IPS-20b (cell line): ENCODE measurements around the gene ARHGAP6.
"Not testable (repeated sequence)": the region's sequence is repeated elsewhere in the genome, so short reads cannot be mapped to it uniquely, and the experiment has no call there.

ENCODE experiments used
- H3K27ac ChIP-seq: one replicate; pipeline ENCODE4 v1.5.1; 2013; ENCODE audit warnings: low read length
- H3K27me3 ChIP-seq: 2 replicates; pipeline ENCODE4 v1.6.1; 2013; ENCODE audit warnings: mild to moderate bottlenecking, low read length, inconsistent platforms; ENCODE audit not compliant: insufficient read depth
- H3K36me3 ChIP-seq: 2 replicates; pipeline ENCODE4 v1.6.1; 2013; ENCODE audit warnings: low read depth, mild to moderate bottlenecking, inconsistent platforms, low read length, moderate library complexity; ENCODE audit not compliant: insufficient read depth
- H3K4me1 ChIP-seq: 2 replicates; pipeline ENCODE4 v1.6.1; 2013; ENCODE audit warnings: mild to moderate bottlenecking, control low read depth, inconsistent platforms, low read length, moderate library complexity; ENCODE audit not compliant: insufficient read depth
- H3K4me3 ChIP-seq: 2 replicates; pipeline ENCODE4 v1.5.1; 2013; ENCODE audit warnings: mild to moderate bottlenecking, low read length, inconsistent platforms
- H3K9ac ChIP-seq: 2 replicates; pipeline ENCODE4 v1.6.1; 2013; ENCODE audit warnings: low read depth, mild to moderate bottlenecking, inconsistent platforms, low read length, moderate library complexity
- H3K9me3 ChIP-seq: 2 replicates; pipeline ENCODE4 v1.6.1; 2013; ENCODE audit warnings: mild to moderate bottlenecking, low read depth, low read length, inconsistent platforms; ENCODE audit not compliant: insufficient read depth

ARHGAP6 gene

GRCh38 chrX:11540532-11541377 lies 125.0 kb downstream of the ARHGAP6 start:
- Histone ChIP-seq H3K27me3 (no peaks in the 10 kb centered on the region; the same call in 1 of the 2 replicates), H3K9me3 (no peaks in the 10 kb centered on the region), H3K4me1 (no peaks in the 10 kb centered on the region), H3K27ac (no peak overlapping the region), H3K4me3 (no peak overlapping the region), H3K9ac (no peak overlapping the region), H3K36me3 (no peaks in the 10 kb centered on the region)

- Histone ChIP-seq H3K4me1 (no peaks in the 10 kb centered on the region), H3K9me3 (no peaks in the 10 kb centered on the region), H3K4me3 (no peak overlapping the region), H3K27ac (no peak overlapping the region), H3K9ac (no peak overlapping the region), H3K27me3 (no peaks in the 10 kb centered on the region; the same call in 1 of the 2 replicates), H3K36me3 (no peaks in the 10 kb centered on the region)
Observed at GRCh38 chrX:11537141-11537540, 128.6 kb downstream of the ARHGAP6 start.

GRCh38 chrX:11535156-11535919 lies 130.4 kb downstream of the ARHGAP6 start:
- H3K27me3 ChIP-seq = no peaks in the 10 kb centered on the region; the same call in 1 of the 2 replicates
- H3K9me3 ChIP-seq = no peaks in the 10 kb centered on the region
- no peaks in the 10 kb centered on the region for H3K36me3 ChIP-seq
- H3K4me3 ChIP-seq = no peak overlapping the region
- no peaks in the 10 kb centered on the region for H3K4me1 ChIP-seq
- H3K27ac ChIP-seq = no peak overlapping the region
- H3K9ac ChIP-seq = no peak overlapping the region

GRCh38 chrX:11533199-11533651 lies 132.5 kb downstream of the ARHGAP6 start:
- Histone ChIP-seq H3K27ac (no peak overlapping the region), H3K4me3 (no peak overlapping the region), H3K36me3 (no peaks in the 10 kb centered on the region), H3K4me1 (no peaks in the 10 kb centered on the region), H3K27me3 (no peaks in the 10 kb centered on the region; the same call in 1 of the 2 replicates), H3K9ac (no peak overlapping the region), H3K9me3 (no peaks in the 10 kb centered on the region)

- Histone ChIP-seq H3K9ac (no peak overlapping the region), H3K27ac (no peak overlapping the region), H3K4me3 (no peak overlapping the region), H3K27me3 (no peaks in the 10 kb centered on the region; the same call in 1 of the 2 replicates), H3K36me3 (no peaks in the 10 kb centered on the region), H3K4me1 (no peaks in the 10 kb centered on the region), H3K9me3 (no peaks in the 10 kb centered on the region)
Observed at GRCh38 chrX:11532291-11533078, 133.2 kb downstream of the ARHGAP6 start.

GRCh38 chrX:11531226-11531625 lies 134.5 kb downstream of the ARHGAP6 start:
- Histone ChIP-seq H3K9ac (no peak overlapping the region), H3K27me3 (no peaks in the 10 kb centered on the region), H3K4me1 (no peaks in the 10 kb centered on the region), H3K36me3 (no peaks in the 10 kb centered on the region), H3K27ac (no peak overlapping the region), H3K4me3 (no peak overlapping the region), H3K9me3 (no peaks in the 10 kb centered on the region)

GRCh38 chrX:11530621-11531020 lies 135.1 kb downstream of the ARHGAP6 start:
- no peaks in the 10 kb centered on the region for H3K27me3 ChIP-seq
- no peak overlapping the region for H3K4me3 ChIP-seq
- no peaks in the 10 kb centered on the region for H3K36me3 ChIP-seq
- H3K9me3 ChIP-seq = no peaks in the 10 kb centered on the region
- no peak overlapping the region for H3K9ac ChIP-seq
- H3K4me1 ChIP-seq = no peaks in the 10 kb centered on the region; the same call in 1 of the 2 replicates
- no peak overlapping the region for H3K27ac ChIP-seq

- no peak overlapping the region for H3K4me3 ChIP-seq
- no peaks in the 10 kb centered on the region for H3K27me3 ChIP-seq
- no peaks in the 10 kb centered on the region; the same call in 1 of the 2 replicates for H3K4me1 ChIP-seq
- H3K9ac ChIP-seq = no peak overlapping the region
- H3K9me3 ChIP-seq = no peaks in the 10 kb centered on the region
- H3K27ac ChIP-seq = no peak overlapping the region
- no peaks in the 10 kb centered on the region for H3K36me3 ChIP-seq
Observed at GRCh38 chrX:11528623-11529022, 137.1 kb downstream of the ARHGAP6 start.

- no peaks in the 10 kb centered on the region for H3K9me3 ChIP-seq
Observed at GRCh38 chrX:11525685-11526084, 140.0 kb downstream of the ARHGAP6 start.

GRCh38 chrX:11519234-11519633 lies 146.5 kb downstream of the ARHGAP6 start:
- not testable (repeated sequence) for H3K27me3 ChIP-seq, H3K4me3 ChIP-seq, H3K36me3 ChIP-seq, H3K27ac ChIP-seq, H3K9me3 ChIP-seq, H3K4me1 ChIP-seq, H3K9ac ChIP-seq

More at GRCh38 chrX:11525685-11526084, 140.0 kb downstream of the ARHGAP6 start:
- no peaks in the 10 kb centered on the region; the same call in 1 of the 2 replicates for H3K4me1 ChIP-seq
- no peak overlapping the region for H3K27ac ChIP-seq
- H3K27me3 ChIP-seq = no peaks in the 10 kb centered on the region
- H3K9ac ChIP-seq = no peak overlapping the region
- no peak overlapping the region for H3K4me3 ChIP-seq
- H3K36me3 ChIP-seq = no peaks in the 10 kb centered on the region

- no peaks in the 10 kb centered on the region for H3K9me3 ChIP-seq
- no peak overlapping the region for H3K27ac ChIP-seq
- H3K9ac ChIP-seq = no peak overlapping the region
- H3K36me3 ChIP-seq = no peaks in the 10 kb centered on the region
- H3K4me1 ChIP-seq = no peaks in the 10 kb centered on the region
- no peak overlapping the region for H3K4me3 ChIP-seq
- no peaks in the 10 kb centered on the region for H3K27me3 ChIP-seq
Observed at GRCh38 chrX:11509786-11510185, 155.9 kb downstream of the ARHGAP6 start.
